Esophagus muscularis mucosa (tissue), 4 donors: ENCODE measurements around the gene SARS1. TPM values are rescaled to one million over a fixed set of nuclear protein-coding genes. Genes with fewer than 3 reads are reported as not detected.
"Not testable (repeated sequence)": the region's sequence is repeated elsewhere in the genome, so short reads cannot be mapped to it uniquely, and the experiment has no call there.

Experiments
- DNase-seq: peaks from one replicate; pipeline ENCODE4 v3.0.0-alpha.2; 2017; ENCODE audit errors: extremely low spot score
- H3K27ac ChIP-seq, 4 donors: fragments of 200-600 bp; sonication (generic); replicated peaks in 1 of 4; 1 replicate in 3 of 4; 2 replicates in 1 of 4; pipeline ENCODE4 v1.5.1; 2016 to 2019; ENCODE audit warnings: mild to moderate bottlenecking in 1 of 4
- H3K27me3 ChIP-seq, 4 donors: fragments of 200-600 bp; sonication (generic); one replicate each; pipeline versions ENCODE4 v1.5.1 to v1.6.0; 2016 to 2019
- H3K36me3 ChIP-seq, 4 donors: fragments of 200-600 bp; sonication (generic); one replicate each; pipeline ENCODE4 v1.5.1; 2016 to 2019
- H3K4me1 ChIP-seq, 4 donors: fragments of 200-600 bp; sonication (generic); one replicate each; pipeline ENCODE4 v1.5.1; 2016 to 2019
- H3K4me3 ChIP-seq, 4 donors: fragments of 200-600 bp; sonication (generic); 1 replicate in 2 of 4; 2 replicates in 2 of 4; pipeline ENCODE4 v1.5.1; 2016 to 2019; ENCODE audit warnings: mild to moderate bottlenecking in 4 of 4, moderate library complexity in 1 of 4
- H3K9me3 ChIP-seq, 4 donors: fragments of 200-600 bp; sonication (generic); 1 replicate in 3 of 4; 2 replicates in 1 of 4; pipeline ENCODE4 v1.5.1; 2016 to 2019
- CTCF ChIP-seq, 3 experiments: fragments of 200-600 bp in 2 of 3; fragments of 450-650 bp in 1 of 3; sonication (generic) in 2 of 3; IDR thresholded peaks; one replicate each; pipeline ENCODE4 v1.5.1; 2017 to 2019; ENCODE audit warnings: antibody characterized with exemption in 3 of 3, mild to moderate bottlenecking in 2 of 3, moderate library complexity in 1 of 3
- EP300 ChIP-seq: sonication (generic); formaldehyde crosslinking; IDR thresholded peaks from one replicate; pipeline ENCODE4 v1.6.1; 2017; ENCODE audit warnings: antibody characterized with exemption
- POLR2A ChIP-seq: fragments of 450-650 bp; IDR thresholded peaks from one replicate; pipeline ENCODE4 v1.6.1; 2017; ENCODE audit warnings: antibody characterized with exemption, moderate library complexity, mild to moderate bottlenecking, low read depth
- POLR2AphosphoS5 ChIP-seq, 2 donors: sonication (generic); formaldehyde crosslinking; IDR thresholded peaks; one replicate each; pipeline ENCODE4 v1.6.1; 2017; ENCODE audit warnings: antibody characterized with exemption in 2 of 2
- WGBS: methylation state at CpG from one replicate; pipeline ENCODE4 v1.1.5; 2018; 5-methylcytosine and 5-hydroxymethylcytosine counted together
- intact Hi-C: fragments of 100-400 bp; cut with DNase I; formaldehyde crosslinking; loops from one replicate; pipeline ENCODE4 v1.15.1; 2023
- total RNA-seq, 4 donors: library from RNA; depleted of rRNA; stranded (reverse); fragments of >200 nt; gene quantifications; one replicate each; pipeline versions ENCODE4 v1.1.0 to v1.2.1, GENCODE V29; 2016

The SARS1 gene
- total RNA-seq, 4 donors from 2014 or later = 125 to 180 (median 144) TPM

GRCh38 chr1:109283748-109284600 is 70.3 kb downstream of the SARS1 start:
- Histone ChIP-seq H3K4me3 (peak overlapping the region; percentile 58 to 79 (median 66)), H3K27ac (peak overlapping the region; percentile 81 to 91 (median 88)), H3K36me3 (peaks cover 0 to 8% (median 0%) of the 10 kb centered on the region in 4 donors), H3K27me3 (no peaks in the 10 kb centered on the region), H3K4me1 (peaks cover 17 to 38% (median 34%) of the 10 kb centered on the region in 4 donors), H3K9me3 (no peaks in the 10 kb centered on the region)
- 43% methylated on average over 17 of the region's 17 CpGs for WGBS
- DNase-seq = no peak
- no peak for TF ChIP-seq POLR2A
- no peak for TF ChIP-seq CTCF (IDR thresholded peaks at IDR 0.05)
- no peak for TF ChIP-seq EP300
- no peak for TF ChIP-seq POLR2AphosphoS5 (IDR thresholded peaks at IDR 0.05)
- intact Hi-C loops = no loop called here

GRCh38 chr1:109286762-109287161 is 73.0 kb downstream of the SARS1 start:
- intact Hi-C loops, H3K4me3 ChIP-seq, H3K27ac ChIP-seq, DNase-seq, H3K9me3 ChIP-seq, H3K27me3 ChIP-seq, H3K36me3 ChIP-seq: not testable (repeated sequence)
- peaks cover 14 to 27% (median 23%) of the 10 kb centered on the region in 4 donors for H3K4me1 ChIP-seq
- 81% methylated on average over 5 of the region's 5 CpGs for WGBS

Other genes starting within 250 kb of the SARS1 start
- gene WDR47, start 171.8 kb upstream of the SARS1 start, total RNA-seq = 10 to 100 TPM; 16.1 to 27.3 (median 18.1) TPM
- gene TAF13, start 137.9 kb upstream of the SARS1 start, total RNA-seq = 10 to 100 TPM; 41.6 to 71.0 (median 51.8) TPM
- 10 to 100 TPM; 24.9 to 35.3 (median 27.5) TPM for gene TMEM167B, start 123.2 kb upstream of the SARS1 start, total RNA-seq
- gene ELAPOR1, start 99.8 kb upstream of the SARS1 start, total RNA-seq = under 1 TPM in 3 of 4 donors, not detected in 1; 0.34 to 0.83 (median 0.52) TPM
- 10 to 100 TPM in 2 of 4 donors, 1 to 10 TPM in 2; 7.8 to 20.4 (median 10.5) TPM for gene CELSR2, start 35.6 kb downstream of the SARS1 start, total RNA-seq
- gene PSRC1, start 69.2 kb downstream of the SARS1 start, total RNA-seq = 10 to 100 TPM in 1 of 4 donors, 1 to 10 TPM in 3; 5.3 to 12.5 (median 6.4) TPM
- not detected for gene MYBPHL, start 93.1 kb downstream of the SARS1 start, total RNA-seq
- 100 to 1,000 TPM in 3 of 4 donors, 10 to 100 TPM in 1; 92.6 to 136 (median 134) TPM for gene SORT1, start 184.0 kb downstream of the SARS1 start, total RNA-seq
- gene PSMA5, start 212.5 kb downstream of the SARS1 start, total RNA-seq = 10 to 100 TPM; 15.8 to 29.8 (median 27.4) TPM